ENCODE measurements around the gene MYO9B.

The MYO9B gene

DNA sequence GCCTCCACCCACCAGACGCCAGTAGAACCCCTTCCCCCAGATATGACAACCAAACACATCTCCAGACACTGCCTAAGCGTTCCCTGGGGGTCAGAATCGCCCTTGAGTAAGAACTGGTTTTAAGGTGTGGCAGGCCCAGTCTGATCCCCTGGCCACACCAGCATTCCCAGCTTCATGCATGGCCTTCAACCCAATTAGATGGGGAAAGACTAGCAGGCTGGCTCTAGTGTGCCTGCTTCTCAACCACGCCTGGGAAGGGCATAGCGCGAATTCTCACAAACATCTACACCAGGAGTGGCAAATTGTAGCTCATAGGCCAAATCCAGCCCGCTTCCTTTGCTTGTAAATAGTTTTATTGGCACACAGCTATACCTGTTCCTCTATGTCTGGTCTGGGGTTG lies 13.9 kb upstream of the MYO9B start:
- no peak for DNase-seq (ENCODE audit: low spot score)

GRCh38 chr19:17063428-17063827 lies 12.1 kb upstream of the MYO9B start:
- no peak for DNase-seq (ENCODE audit: low spot score)

- DNase-seq (ENCODE audit: low spot score), result no peak
Measured at GRCh38 chr19:17069193-17069592, 6.4 kb upstream of the MYO9B start.

DNA sequence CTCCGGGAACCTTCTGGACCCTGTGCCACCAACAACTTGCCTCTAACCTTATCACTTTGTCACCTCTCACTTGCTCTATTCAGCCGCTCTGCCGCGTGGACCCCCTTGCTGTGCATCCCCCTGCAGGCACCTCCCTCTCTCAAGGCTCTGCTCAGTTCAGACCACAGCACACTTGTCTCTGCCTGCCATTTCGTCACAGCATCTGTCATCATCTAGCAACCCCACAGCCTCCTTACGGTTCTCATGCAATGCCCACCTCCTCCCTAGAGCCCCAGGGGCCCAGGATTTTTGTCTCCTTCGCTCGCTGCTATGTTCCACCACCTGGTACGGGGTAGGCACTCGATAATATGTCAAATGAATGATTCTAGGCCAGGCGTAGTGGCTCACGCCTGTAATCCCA lies 5.2 kb upstream of the MYO9B start:
- DNase-seq (ENCODE audit: low spot score), result no peak

DNA sequence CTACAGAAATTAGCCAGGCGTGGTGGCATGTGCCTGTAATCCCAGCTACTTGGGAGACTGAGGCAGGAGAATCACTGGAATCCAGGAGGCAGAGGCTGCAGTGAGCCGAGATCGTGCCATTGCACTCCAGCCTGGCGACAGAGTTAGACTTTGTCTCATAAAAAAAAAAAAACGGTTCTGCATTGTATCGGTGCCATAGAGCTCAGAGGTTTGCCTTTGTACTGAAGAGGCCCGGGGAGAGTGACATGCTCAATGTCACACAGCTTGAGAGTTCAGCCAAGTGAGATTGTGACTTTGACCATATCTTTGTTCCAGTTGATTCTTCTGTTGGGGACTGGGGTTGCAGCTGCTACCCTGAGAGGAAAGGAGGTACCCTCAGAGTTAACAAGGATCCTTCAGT lies 4.7 kb upstream of the MYO9B start:
- no peak for DNase-seq (ENCODE audit: low spot score)

- DNase-seq (ENCODE audit: low spot score), result no peak
Measured at GRCh38 chr19:17073869-17074633, 1.5 kb upstream of the MYO9B start.

DNA sequence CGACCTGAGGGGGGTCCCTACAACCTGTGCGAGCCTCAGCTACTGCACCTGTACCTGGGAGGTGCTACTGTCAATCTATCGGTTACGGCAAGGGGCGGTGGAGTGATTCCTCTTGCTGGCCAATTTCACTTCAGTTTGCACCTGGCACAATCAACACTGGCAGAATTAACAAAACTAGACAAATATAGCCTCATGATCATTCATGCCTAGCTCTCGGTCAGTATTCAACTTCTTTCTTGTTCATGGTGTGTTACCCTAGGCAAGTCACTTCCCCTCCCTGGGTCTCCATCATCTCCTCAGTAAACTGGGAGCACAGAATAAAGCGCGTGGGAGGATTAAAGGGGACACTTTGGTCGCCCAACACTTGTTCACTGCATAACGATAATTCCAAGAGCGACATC lies 943 bp upstream of the MYO9B start:
- DNase-seq (ENCODE audit: low spot score), result no peak

- DNase-seq (ENCODE audit: low spot score), result no peak
Measured at GRCh38 chr19:17075864-17076542, 426 bp downstream of the MYO9B start.

DNA sequence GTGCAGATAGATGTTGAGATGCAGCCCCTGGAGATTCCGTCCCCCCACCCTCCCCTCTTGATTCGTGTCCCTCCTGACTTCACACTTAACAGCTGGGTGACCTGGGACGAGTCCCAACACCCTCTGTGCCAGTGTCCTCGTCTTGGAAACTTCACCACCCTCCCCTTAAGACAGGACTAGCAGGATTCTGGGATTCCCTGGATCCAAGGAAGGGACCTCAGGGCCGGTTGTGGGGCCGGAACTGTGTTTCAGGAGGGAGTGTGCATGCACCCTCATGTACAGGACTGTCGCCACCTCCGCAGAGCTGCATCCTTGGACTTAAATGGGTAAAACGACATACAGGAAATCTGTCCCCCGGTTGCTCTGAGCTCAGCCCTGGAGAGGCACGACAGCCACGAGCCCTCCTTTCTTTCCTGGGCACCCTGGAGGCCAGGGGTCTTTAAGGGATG lies 990 bp downstream of the MYO9B start:
- no peak for DNase-seq (ENCODE audit: low spot score)

- no peak for DNase-seq (ENCODE audit: low spot score)
Measured at GRCh38 chr19:17077447-17078028, 2.0 kb downstream of the MYO9B start.

GRCh38 chr19:17078036-17078919 lies 2.7 kb downstream of the MYO9B start:
- no peak for DNase-seq (ENCODE audit: low spot score)

- no peak for DNase-seq (ENCODE audit: low spot score)
Measured at GRCh38 chr19:17078920-17079709, 3.5 kb downstream of the MYO9B start.

GRCh38 chr19:17079710-17080439 lies 4.3 kb downstream of the MYO9B start:
- no peak for DNase-seq (ENCODE audit: low spot score)

DNA sequence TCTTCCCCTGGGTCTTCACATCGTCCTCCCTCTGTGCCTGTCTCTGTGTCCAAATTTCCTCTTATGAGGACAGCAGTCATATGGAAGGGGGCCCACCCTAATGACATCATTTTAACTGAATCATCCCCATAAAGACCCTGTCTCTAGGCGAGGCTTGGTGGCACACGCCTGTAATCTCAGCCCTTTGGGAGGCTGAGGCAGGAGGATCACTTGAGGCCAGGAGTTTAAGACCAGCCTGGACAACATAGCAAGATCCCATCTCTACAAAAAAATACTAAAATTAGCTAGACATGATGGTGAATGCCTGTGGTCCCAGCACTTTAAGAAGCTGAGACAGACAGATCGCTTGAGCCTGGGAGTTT lies 4.8 kb downstream of the MYO9B start:
- DNase-seq (ENCODE audit: low spot score), result no peak

DNA sequence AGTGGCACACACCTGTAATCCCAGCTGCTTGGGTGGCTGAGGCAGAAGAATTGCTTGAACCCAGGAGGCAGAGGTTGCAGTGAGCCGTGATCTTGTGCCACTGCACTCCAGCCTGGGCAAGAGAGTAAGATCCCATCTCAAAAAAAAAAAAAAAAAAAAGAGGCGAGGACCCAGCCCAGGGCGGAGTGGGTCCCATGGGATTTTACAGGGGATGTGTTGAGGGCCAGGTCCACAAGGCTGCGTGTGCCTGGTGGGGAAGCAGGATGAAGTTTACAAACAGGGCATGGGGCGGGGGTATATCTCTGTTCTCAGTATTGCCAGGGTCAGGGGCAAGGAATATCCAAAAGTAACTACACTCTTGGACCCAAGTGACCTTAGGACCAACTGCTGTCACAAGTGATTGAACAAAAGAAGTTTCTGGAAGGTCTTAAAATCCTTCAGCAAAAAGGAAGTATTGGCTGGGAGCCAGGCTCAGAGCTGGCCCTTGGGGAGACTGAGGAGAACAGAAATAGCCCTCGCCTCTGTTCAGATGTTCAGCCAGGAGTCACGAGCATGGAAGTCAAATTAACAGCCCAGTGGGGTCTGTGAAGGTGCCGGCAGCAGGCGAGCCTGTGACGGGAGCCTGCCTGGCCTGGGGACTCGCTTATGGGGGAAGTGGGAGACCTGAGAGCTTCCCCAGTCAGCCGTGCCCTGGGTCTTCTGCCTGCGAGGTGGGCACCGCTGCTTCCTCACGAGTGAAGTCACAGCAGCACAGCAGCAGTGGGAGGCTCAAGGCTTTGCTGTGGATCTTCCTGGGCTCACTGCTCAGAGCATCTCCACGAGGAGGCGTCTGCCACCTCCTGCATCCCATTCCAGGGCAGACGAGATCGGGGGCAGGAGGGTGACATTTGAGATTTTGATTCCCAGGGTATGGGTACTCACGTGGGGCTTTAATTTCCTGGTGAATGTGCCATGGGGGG lies 6.4 kb downstream of the MYO9B start:
- DNase-seq (ENCODE audit: low spot score), result no peak

GRCh38 chr19:17086120-17086519 lies 10.5 kb downstream of the MYO9B start:
- DNase-seq (ENCODE audit: low spot score), result no peak

DNA sequence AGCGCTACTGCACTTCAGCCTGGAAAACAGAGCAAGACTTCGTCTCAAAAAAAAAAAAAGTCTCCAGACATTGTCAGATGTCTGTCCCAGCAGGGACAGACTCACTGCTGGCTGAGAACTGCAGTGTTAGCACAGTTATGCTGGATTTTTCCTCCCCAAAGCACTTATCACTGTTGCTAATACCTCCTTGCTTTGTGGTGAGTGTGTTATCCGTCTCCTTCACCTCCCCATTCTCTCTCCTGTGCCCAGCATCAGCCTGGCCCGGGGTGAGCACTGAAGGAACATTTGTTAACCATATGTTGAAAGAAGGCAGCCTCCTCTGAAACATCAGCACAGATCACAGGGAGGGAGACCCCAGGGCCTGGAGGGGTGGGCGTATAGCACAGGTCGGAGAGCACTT lies 11.3 kb downstream of the MYO9B start:
- DNase-seq (ENCODE audit: low spot score), result no peak

DNA sequence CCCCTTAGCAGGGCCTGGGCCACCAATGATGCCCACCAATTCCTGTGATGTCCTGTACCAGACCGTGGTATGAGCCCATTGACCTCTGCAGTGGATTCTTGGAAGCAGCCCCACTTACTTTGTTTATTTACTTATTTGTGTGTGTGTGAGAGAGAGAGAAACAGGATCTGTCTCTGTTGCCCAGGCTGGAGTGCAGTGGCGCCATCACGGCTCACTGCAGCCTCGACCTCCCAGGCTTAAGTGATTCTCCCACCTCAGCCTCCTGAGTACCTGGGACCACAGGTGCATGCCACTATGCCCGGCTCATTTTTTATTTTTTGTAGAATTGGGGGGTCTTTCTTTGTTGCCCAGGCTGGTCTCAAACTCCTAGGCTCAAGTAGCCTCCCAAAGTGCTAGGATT lies 13.0 kb downstream of the MYO9B start:
- DNase-seq (ENCODE audit: low spot score), result no peak

- no peak for DNase-seq (ENCODE audit: low spot score)
Measured at GRCh38 chr19:17090583-17090982, 15.0 kb downstream of the MYO9B start.

All from SW480 (cell line).